Ovary (tissue), 3 donors: ENCODE measurements around the gene MMP25.

ENCODE experiments used
- CTCF ChIP-seq, 3 donors: fragments of 450-650 bp in 2 of 3; fragments of 200-600 bp in 1 of 3; IDR thresholded peaks; one replicate each; pipeline versions ENCODE4 v1.5.1 to v1.8.0; 2016 to 2022; ENCODE audit warnings: antibody characterized with exemption in 3 of 3, mild to moderate bottlenecking in 1 of 3
- EP300 ChIP-seq: sonication (generic); formaldehyde crosslinking; IDR thresholded peaks from one replicate; pipeline ENCODE4 v1.6.1; 2017; ENCODE audit warnings: antibody characterized with exemption
- POLR2A ChIP-seq: fragments of 450-650 bp; IDR thresholded peaks from one replicate; pipeline ENCODE4 v1.6.1; 2017; ENCODE audit warnings: antibody characterized with exemption, mild to moderate bottlenecking, moderate library complexity
- donor health status: DM: no; HTN: no; CAD: no.

DNA sequence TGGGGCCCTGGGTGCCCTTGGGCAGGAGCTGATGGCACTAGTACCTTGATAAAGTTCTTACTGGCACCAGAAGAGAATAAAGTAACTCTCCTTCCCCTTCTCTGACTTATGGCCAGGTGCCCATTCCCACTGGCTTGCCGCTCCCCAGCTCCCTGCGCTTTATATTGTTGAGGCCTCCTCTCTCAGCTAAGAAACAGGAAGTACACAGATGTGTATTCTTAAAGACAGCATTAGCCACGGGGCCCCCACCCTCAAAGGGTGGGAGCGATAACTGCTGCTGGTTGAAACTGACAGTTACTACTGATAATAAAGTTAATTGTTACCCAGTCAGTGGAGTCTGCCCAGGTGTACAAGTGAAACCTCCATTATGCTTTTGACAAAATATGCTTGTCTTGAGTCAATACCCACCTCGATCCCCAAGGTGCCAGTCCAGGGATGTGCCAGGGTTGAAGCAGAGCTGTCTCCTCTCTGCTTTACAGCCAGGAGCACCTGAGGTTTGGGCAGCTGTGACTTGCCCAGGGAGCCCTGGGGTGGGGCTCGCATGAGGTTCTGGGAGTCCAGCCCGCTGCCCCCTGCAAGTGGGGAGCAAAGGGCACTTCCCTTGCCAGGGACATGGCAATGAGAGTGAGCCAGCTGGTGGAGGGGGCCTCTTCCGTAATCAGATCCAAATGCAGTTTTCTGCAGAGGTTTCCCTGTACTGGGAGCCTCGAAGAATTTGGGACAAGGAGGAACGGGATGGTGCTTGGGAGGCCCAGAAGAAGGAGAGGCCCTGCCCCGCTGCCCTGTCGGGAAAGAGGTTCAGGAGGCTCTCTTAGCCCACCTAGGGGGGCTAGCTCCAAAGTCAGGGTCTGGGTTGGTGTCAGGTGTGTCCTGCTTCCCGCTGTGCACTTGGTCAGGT, 39.1 kb upstream of the MMP25 start:
- TF ChIP-seq CTCF (IDR thresholded peaks at IDR 0.05) (no peak), POLR2A (no peak), EP300 (no peak)
